DMS 273 treated with DMSO at 0.1 percent for 48 hours (cell line): ENCODE data around the gene P3H2.
"Not testable (repeated sequence)": the region's sequence is repeated elsewhere in the genome, so short reads cannot be mapped to it uniquely, and the experiment has no call there.

Source experiments
- DNase-seq: peaks from one replicate; lab custom pipeline; 2025; lab: John Stamatoyannopoulos, UW

Gene P3H2, protein sequence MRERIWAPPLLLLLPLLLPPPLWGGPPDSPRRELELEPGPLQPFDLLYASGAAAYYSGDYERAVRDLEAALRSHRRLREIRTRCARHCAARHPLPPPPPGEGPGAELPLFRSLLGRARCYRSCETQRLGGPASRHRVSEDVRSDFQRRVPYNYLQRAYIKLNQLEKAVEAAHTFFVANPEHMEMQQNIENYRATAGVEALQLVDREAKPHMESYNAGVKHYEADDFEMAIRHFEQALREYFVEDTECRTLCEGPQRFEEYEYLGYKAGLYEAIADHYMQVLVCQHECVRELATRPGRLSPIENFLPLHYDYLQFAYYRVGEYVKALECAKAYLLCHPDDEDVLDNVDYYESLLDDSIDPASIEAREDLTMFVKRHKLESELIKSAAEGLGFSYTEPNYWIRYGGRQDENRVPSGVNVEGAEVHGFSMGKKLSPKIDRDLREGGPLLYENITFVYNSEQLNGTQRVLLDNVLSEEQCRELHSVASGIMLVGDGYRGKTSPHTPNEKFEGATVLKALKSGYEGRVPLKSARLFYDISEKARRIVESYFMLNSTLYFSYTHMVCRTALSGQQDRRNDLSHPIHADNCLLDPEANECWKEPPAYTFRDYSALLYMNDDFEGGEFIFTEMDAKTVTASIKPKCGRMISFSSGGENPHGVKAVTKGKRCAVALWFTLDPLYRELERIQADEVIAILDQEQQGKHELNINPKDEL

DNA sequence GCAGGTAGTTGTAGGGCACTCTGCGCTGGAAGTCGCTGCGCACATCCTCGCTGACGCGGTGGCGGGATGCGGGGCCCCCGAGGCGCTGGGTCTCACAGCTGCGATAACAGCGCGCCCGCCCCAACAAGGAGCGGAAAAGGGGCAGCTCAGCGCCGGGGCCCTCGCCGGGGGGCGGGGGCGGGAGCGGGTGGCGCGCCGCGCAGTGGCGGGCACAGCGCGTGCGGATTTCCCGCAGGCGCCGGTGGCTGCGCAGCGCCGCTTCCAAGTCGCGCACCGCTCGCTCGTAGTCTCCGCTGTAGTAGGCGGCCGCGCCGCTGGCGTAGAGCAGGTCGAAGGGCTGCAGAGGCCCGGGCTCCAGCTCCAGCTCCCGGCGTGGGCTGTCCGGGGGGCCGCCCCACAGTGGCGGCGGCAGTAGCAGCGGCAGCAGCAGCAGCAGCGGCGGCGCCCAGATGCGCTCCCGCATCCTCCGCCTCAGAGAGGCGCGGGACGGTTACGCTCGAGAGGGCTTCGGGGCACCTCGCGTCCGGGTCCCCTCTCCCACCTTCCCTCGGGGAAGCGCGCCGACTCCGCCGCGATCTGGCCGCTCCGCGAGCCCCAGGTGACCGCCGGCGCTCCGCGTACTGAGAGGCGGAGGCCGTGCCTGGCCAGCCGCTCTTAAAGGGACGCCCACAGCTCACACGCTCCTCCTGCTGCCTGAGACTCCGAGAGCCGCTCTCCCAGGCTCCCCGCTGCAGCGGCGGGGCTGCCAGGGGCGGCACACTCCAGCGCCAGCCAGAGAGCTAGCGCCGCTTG, at the start of gene P3H2:
TSS of gene P3H2 (minus strand) at position 629 of the 792 bp plus-strand sequence. CDS start at position 463, 166 bp downstream.
- DNase-seq = peak; percentile 33

GRCh38 chr3:190169877-190170276, 49.2 kb upstream of the P3H2 start:
- DNase-seq = no peak

- no peak for DNase-seq
These were observed 48.5 kb upstream of the P3H2 start for GRCh38 chr3:190169243-190169642.

GRCh38 chr3:190167936-190168680, 47.4 kb upstream of the P3H2 start:
- DNase-seq = no peak

DNA sequence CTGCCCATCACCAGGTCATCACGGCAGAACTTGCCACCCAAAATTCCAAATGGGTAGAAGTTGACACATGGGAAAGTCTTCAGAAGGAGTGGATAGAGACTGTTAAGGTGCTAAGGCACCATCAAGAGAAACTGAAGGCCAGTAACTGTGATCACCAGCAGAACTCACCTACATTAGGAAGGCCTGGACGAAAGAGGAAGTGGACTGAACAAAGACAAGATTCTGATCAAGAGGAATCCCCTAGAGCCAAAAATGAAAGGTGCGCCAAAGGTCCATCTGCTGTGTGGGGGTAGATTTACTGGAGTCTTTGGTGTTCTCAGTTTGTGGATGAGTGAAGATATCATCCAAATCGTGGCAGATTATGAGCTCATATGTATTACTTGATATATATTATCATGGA, 46.3 kb upstream of the P3H2 start:
- DNase-seq = no peak

DNA sequence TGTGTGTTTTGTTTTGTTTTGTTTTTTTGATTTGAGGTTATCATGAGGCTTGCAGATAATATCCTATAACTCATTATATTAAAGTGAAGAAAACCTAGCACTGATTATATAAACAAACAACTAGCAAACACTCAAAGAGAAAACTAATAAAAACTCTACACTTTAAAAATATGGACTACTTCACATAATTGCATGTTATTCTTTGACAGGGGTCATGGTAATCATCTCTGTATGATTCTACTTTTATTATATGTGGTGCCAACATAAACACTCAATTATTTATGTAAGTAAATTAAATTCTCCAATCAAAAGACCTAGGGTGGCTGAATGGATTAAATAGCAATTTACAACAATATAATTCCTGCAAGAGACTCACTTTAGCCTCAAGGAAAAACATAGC, 44.6 kb upstream of the P3H2 start:
- no peak for DNase-seq

GRCh38 chr3:190162013-190162412, 41.3 kb upstream of the P3H2 start:
- DNase-seq = not testable (repeated sequence)

DNA sequence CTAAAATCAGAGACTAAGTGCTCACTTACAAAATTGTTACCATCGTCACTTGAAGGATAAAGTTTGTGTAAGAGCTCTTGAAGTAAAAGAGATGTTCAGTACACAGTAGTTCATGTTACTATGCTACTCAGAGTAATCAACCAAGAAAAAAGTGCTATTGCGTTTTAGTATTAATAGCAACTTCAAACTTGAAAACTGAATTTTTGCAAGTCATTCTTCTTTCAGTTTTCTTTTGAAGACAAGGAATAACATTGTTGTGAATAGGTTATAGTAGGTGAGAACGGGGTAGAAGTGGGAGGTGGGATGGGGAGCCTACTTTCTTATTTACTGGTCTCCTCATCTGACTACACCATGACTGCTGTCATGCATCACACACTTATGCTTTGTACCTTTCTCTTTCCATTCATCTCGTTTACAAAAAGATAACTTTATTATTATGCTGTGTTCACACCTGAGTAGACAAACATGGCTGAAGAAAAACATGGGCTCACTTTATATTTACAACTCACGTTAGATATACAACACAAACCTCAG, 39.3 kb upstream of the P3H2 start:
- no peak for DNase-seq

GRCh38 chr3:190158261-190158660, 37.6 kb upstream of the P3H2 start:
- no peak for DNase-seq

GRCh38 chr3:190155752-190156151, 35.1 kb upstream of the P3H2 start:
- DNase-seq = no peak

- no peak for DNase-seq
These were observed 30.0 kb upstream of the P3H2 start for GRCh38 chr3:190150681-190151080.

GRCh38 chr3:190149830-190150619, 29.3 kb upstream of the P3H2 start:
- not testable (repeated sequence) for DNase-seq

GRCh38 chr3:190144793-190145192, 24.1 kb upstream of the P3H2 start:
- not testable (repeated sequence) for DNase-seq

- DNase-seq = no peak
These were observed 21.3 kb upstream of the P3H2 start for GRCh38 chr3:190142041-190142440.

DNA sequence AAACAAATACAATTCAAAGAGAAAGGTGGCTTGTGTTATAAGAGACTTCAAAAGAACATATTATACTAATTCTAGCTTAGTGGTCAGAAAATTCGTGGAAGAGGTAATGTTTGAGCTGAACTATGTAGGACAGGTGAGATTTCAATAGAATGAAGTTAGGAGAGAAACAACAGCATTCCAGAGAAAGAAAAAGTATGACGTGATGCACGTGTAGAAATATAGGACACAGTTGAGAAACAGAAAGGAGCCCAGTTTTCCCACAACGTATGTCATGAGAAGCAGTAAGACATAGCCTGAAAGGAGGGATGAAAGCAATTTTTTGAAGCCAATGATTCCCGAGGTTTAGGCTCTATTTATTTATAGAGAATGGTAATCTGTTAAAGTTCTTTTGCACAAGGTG, 18.7 kb upstream of the P3H2 start:
- DNase-seq = no peak

DNA sequence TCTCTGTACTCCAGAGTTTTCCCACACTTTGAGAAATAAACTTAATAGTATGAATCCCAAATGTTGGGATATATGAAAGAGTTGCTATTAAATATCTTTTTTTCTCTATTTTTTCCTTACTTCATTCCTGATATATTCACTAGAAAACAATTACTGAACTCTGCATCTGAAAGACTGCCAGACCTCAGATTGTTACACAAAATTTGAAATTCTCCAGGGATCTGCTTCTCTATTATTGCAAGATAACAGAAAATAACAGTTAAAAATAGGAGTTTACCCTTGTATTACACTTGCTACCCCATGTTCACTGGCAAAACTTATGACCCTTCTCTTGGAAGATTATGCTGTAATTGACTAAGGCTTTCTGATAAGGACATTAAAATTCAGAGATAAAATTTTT, 11.7 kb upstream of the P3H2 start:
- no peak for DNase-seq

DNA sequence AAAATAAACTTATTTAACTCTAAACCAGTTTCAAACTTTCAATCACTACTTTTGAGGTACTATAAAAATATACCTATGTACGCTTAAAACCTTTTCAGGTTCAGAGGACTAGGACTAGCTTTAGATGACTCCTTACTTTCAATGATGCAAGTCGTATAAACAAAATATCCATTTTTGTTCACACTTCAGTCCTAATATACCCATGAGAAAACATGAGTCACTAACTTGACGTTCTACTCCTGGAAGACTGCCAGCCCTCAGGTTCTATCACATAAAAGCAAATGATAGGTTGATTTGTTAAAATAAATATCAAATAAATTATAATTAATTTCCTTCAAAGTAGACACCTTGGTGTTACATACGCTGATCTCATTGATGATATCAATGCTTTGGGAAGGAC, 10.6 kb upstream of the P3H2 start:
- DNase-seq = no peak

DNA sequence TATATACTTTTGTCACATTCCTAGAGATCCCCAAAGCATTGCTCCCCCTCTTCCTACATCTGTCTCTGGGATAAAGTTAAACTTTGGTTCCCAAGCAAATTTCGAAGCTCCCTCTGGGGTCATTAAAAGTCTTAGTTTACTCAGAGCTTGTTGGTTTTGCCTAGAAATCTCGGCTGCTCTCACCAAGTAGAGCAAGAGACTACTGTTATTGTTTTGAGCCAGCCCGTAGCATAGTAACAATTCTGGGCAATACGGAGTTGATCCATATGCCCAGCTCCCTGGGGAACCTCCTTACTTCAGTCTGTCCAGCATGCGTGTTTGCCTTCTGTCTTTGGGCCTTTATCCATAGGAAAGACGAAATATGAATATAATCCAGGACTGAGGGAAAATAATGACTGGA, 10.0 kb upstream of the P3H2 start:
- no peak for DNase-seq

GRCh38 chr3:190130037-190130436, 9.3 kb upstream of the P3H2 start:
- no peak for DNase-seq

DNA sequence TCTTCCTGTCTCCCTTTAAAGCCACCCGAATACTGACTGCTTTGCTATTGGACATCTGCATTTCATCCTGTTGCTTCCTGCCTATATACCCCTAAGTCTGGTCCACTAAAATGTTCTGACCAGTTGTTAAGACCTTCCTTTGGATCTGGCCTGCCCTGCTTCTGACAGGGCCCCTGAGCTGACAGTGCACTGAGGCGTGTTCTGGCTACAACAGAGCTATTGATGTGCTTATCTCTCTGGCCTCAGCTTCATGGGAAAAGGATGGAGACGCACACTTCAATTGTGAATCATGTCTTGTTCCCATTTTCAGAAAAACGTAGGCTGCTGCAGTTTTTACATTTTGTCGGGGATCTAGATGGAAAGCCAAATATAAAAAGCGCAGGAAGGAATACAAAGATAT, 7.1 kb upstream of the P3H2 start:
- no peak for DNase-seq

DNA sequence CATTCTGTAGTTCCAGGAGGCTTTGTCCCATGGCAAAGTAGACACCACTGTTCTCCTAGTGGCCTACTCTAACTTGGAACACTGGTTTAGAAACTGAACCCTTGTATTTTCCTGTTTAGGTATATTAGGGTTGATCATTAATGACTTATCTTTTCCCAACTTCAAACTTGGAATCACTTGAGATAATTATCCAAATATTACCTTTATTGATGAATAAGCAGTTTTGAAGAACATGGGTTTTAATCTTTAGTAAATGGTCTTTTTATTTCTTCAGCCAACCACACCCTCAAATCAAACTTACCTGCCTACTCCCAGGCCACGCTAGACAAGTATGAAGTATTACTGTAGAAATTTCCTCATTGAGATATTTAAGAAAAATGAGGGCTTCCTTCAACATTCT, 6.5 kb upstream of the P3H2 start:
- DNase-seq = no peak
